Fibroblast of pulmonary artery (primary cell): ENCODE results near the gene PADI3.

Experiments used
- DNase-seq: peaks from one replicate; pipeline ENCODE4 v3.0.0-alpha.2; 2010; ENCODE audit warnings: low read depth
- H3K4me3 ChIP-seq: replicated peaks from 2 replicates; pipeline ENCODE4 v1.5.1; 2011; ENCODE audit warnings: low read depth, mild to moderate bottlenecking, control low read depth, low read length, moderate library complexity
- CTCF ChIP-seq: IDR thresholded peaks from 2 replicates; pipeline ENCODE4 v1.5.1; 2011; ENCODE audit warnings: mild to moderate bottlenecking, control low read depth, low read length, inconsistent platforms; ENCODE audit errors: missing control alignments

The PADI3 gene

GRCh38 chr1:17214876-17215544 is 33.9 kb upstream of the PADI3 start:
- no peak overlapping the region for H3K4me3 ChIP-seq
- TF ChIP-seq CTCF = no peak
- no peak for DNase-seq

GRCh38 chr1:17215545-17215890 is 33.4 kb upstream of the PADI3 start:
- H3K4me3 ChIP-seq = no peak overlapping the region
- TF ChIP-seq CTCF = no peak
- no peak for DNase-seq

GRCh38 chr1:17216078-17216477 is 32.8 kb upstream of the PADI3 start:
- no peak overlapping the region for H3K4me3 ChIP-seq
- TF ChIP-seq CTCF = no peak
- no peak for DNase-seq

GRCh38 chr1:17217607-17218006 is 31.3 kb upstream of the PADI3 start:
- no peak for DNase-seq
- H3K4me3 ChIP-seq = no peak overlapping the region
- no peak for TF ChIP-seq CTCF

GRCh38 chr1:17218939-17219338 is 30.0 kb upstream of the PADI3 start:
- TF ChIP-seq CTCF = no peak
- no peak for DNase-seq

GRCh38 chr1:17220287-17220686 is 28.6 kb upstream of the PADI3 start:
- H3K4me3 ChIP-seq = no peak overlapping the region
- no peak for TF ChIP-seq CTCF
- DNase-seq = no peak

More at GRCh38 chr1:17218939-17219338, 30.0 kb upstream of the PADI3 start:
- H3K4me3 ChIP-seq = no peak overlapping the region

GRCh38 chr1:17222557-17222956 is 26.3 kb upstream of the PADI3 start:
- no peak for DNase-seq
- TF ChIP-seq CTCF = no peak
- no peak overlapping the region for H3K4me3 ChIP-seq
